HG03565 (cell line): ENCODE measurements around the gene WDR4.
"Not testable (repeated sequence)": the region's sequence is repeated elsewhere in the genome, so short reads cannot be mapped to it uniquely, and the experiment has no call there.

ENCODE experiments used
- ATAC-seq: cut with Tn5 transposase; IDR thresholded peaks from one replicate; pipeline ENCODE4 v1.9.1; 2021; ENCODE audit warnings: mild to moderate bottlenecking, moderate library complexity; ENCODE audit not compliant: unreplicated experiment

The WDR4 gene

GRCh38 chr21:42820616-42821465 is 58.5 kb downstream of the WDR4 start:
- no peak for ATAC-seq

GRCh38 chr21:42819861-42820615 is 59.3 kb downstream of the WDR4 start:
- ATAC-seq, result no peak

GRCh38 chr21:42818328-42818749 is 61.0 kb downstream of the WDR4 start:
- ATAC-seq, result no peak

- ATAC-seq, result no peak
Observed at GRCh38 chr21:42815217-42815616, 64.1 kb downstream of the WDR4 start.

- not testable (repeated sequence) for ATAC-seq
Observed at GRCh38 chr21:42812528-42813241, 66.7 kb downstream of the WDR4 start.

- ATAC-seq, result no peak
Observed at GRCh38 chr21:42811960-42812359, 67.4 kb downstream of the WDR4 start.

GRCh38 chr21:42809577-42810475 is 69.5 kb downstream of the WDR4 start:
- ATAC-seq, result no peak

GRCh38 chr21:42809171-42809570 is 70.2 kb downstream of the WDR4 start:
- ATAC-seq, result no peak

GRCh38 chr21:42807938-42808613 is 71.3 kb downstream of the WDR4 start:
- ATAC-seq, result no peak

GRCh38 chr21:42807293-42807895 is 71.9 kb downstream of the WDR4 start:
- not testable (repeated sequence) for ATAC-seq

GRCh38 chr21:42806509-42807140 is 72.7 kb downstream of the WDR4 start:
- no peak for ATAC-seq

GRCh38 chr21:42801616-42802015 is 77.7 kb downstream of the WDR4 start:
- not testable (repeated sequence) for ATAC-seq

GRCh38 chr21:42799948-42800347 is 79.4 kb downstream of the WDR4 start:
- ATAC-seq, result no peak

GRCh38 chr21:42799516-42799915 is 79.8 kb downstream of the WDR4 start:
- no peak for ATAC-seq
